Neural progenitor cell (in vitro differentiated cells): ENCODE results near the gene SLC45A3. TPM values are rescaled to one million over a fixed set of nuclear protein-coding genes. Genes with fewer than 3 reads are reported as not detected.

Experiments used
- DNase-seq: peaks from one replicate; pipeline ENCODE4 v3.0.0-alpha.2; 2016; ENCODE audit warnings: low spot score
- H2AFZ ChIP-seq: fragments of 200-600 bp; sonication (generic); replicated peaks from 2 replicates; pipeline ENCODE4 v1.6.1; 2016; ENCODE audit warnings: antibody characterized with exemption
- H3F3A ChIP-seq: fragments of 200-600 bp; sonication (generic); 2 replicates; pipeline ENCODE4 v1.6.1; 2016; ENCODE audit warnings: antibody characterized with exemption, low read depth
- H3K27ac ChIP-seq: fragments of 200-600 bp; sonication (generic); 2 replicates; pipeline ENCODE4 v1.5.1; 2016; ENCODE audit warnings: mild to moderate bottlenecking
- H3K27me3 ChIP-seq: fragments of 200-600 bp; sonication (generic); 2 replicates; pipeline ENCODE4 v1.6.1; 2016; ENCODE audit warnings: mild to moderate bottlenecking, moderate library complexity
- H3K36me3 ChIP-seq: fragments of 200-600 bp; sonication (generic); 2 replicates; pipeline ENCODE4 v1.5.1; 2016
- H3K4me1 ChIP-seq: fragments of 200-600 bp; sonication (generic); 2 replicates; pipeline ENCODE4 v1.6.1; 2016; ENCODE audit warnings: mixed run types
- H3K4me2 ChIP-seq: fragments of 200-600 bp; sonication (generic); 2 replicates; pipeline ENCODE4 v1.6.1; 2016
- H3K4me3 ChIP-seq: fragments of 200-600 bp; sonication (generic); 2 replicates; pipeline ENCODE4 v1.5.1; 2016
- H3K79me2 ChIP-seq: fragments of 200-600 bp; sonication (generic); 2 replicates; pipeline ENCODE4 v1.6.1; 2016; ENCODE audit warnings: low read depth
- H3K9ac ChIP-seq: fragments of 200-600 bp; sonication (generic); 2 replicates; pipeline ENCODE4 v1.6.1; 2016
- H3K9me3 ChIP-seq: fragments of 200-600 bp; sonication (generic); 2 replicates; pipeline ENCODE4 v1.5.1; 2016; ENCODE audit warnings: low read depth
- H4K20me1 ChIP-seq: fragments of 200-600 bp; sonication (generic); 2 replicates; pipeline ENCODE4 v1.6.1; 2016; ENCODE audit warnings: low read depth
- H3K27ac Mint-ChIP-seq: 3 replicates; pipeline ENCODE4 v1.8.0; 2021; ENCODE audit warnings: mixed read lengths
- H3K27me3 Mint-ChIP-seq: 2 replicates; pipeline ENCODE4 v1.8.0; 2022; ENCODE audit warnings: low read depth, mild to moderate bottlenecking, inconsistent platforms, moderate library complexity, mixed read lengths; ENCODE audit not compliant: insufficient read depth
- H3K36me3 Mint-ChIP-seq: 3 replicates; pipeline ENCODE4 v1.8.0; 2021; ENCODE audit warnings: mixed read lengths
- H3K4me1 Mint-ChIP-seq: 3 replicates; pipeline ENCODE4 v1.8.0; 2021; ENCODE audit warnings: mixed read lengths
- H3K4me3 Mint-ChIP-seq: 3 replicates; pipeline ENCODE4 v1.8.0; 2021; ENCODE audit warnings: mild to moderate bottlenecking, moderate library complexity, mixed read lengths
- H3K9me3 Mint-ChIP-seq: 3 replicates; pipeline ENCODE4 v1.8.0; 2020; ENCODE audit warnings: mixed read lengths
- EZH2 ChIP-seq: fragments of 200-600 bp; sonication (generic); IDR thresholded peaks from 2 replicates; pipeline ENCODE4 v1.6.1; 2017; ENCODE audit warnings: antibody characterized with exemption, mild to moderate bottlenecking, moderate library complexity
- EZH2phosphoT487 ChIP-seq: fragments of 200-600 bp; sonication (generic); IDR thresholded peaks from 2 replicates; pipeline ENCODE4 v1.6.1; 2017; ENCODE audit warnings: antibody characterized with exemption
- total RNA-seq: library from RNA; depleted of rRNA; stranded (reverse); fragments of >200 nt; gene quantifications from 2 replicates; pipeline ENCODE4 v1.2.3, GENCODE V29; 2015; ENCODE audit warnings: low replicate concordance
- TF ChIP-seq, protein P1 (sequence below): fragments of 200-600 bp; sonication (generic); IDR thresholded peaks from 2 replicates; pipeline ENCODE4 v1.5.1; 2017; ENCODE audit warnings: antibody characterized with exemption, mild to moderate bottlenecking

The SLC45A3 gene
- total RNA-seq, 1 donor from 2014 or later, result 5.1 TPM

- H4K20me1 ChIP-seq, result peaks cover 45% of the 10 kb centered on the region
- no peak for DNase-seq
- H3K27me3 ChIP-seq, result no peaks in the 10 kb centered on the region
- peaks cover 46% of the 10 kb centered on the region for H3K79me2 ChIP-seq
- Mint-ChIP-seq H3K36me3 (peaks cover 35% of the 10 kb centered on the region), H3K27me3 (no peaks in the 10 kb centered on the region), H3K27ac (no peak overlapping the region), H3K9me3 (no peaks in the 10 kb centered on the region), H3K4me3 (no peak overlapping the region), H3K4me1 (no peaks in the 10 kb centered on the region)
- H3K36me3 ChIP-seq, result peaks cover 45% of the 10 kb centered on the region
- no peaks in the 10 kb centered on the region for H3K9me3 ChIP-seq
- no peak overlapping the region for H3K4me3 ChIP-seq
- peaks cover 9% of the 10 kb centered on the region for H3F3A ChIP-seq
- TF ChIP-seq EZH2, result no peak
- TF ChIP-seq EZH2phosphoT487, result no peak
- no peak overlapping the region for H3K4me2 ChIP-seq
- no peak overlapping the region for H3K9ac ChIP-seq
- H2AFZ ChIP-seq, result no peak overlapping the region
- no peaks in the 10 kb centered on the region for H3K4me1 ChIP-seq
- H3K27ac ChIP-seq, result no peak overlapping the region
Measured at GRCh38 chr1:205615789-205616188, 64.5 kb downstream of the SLC45A3 start.

DNA sequence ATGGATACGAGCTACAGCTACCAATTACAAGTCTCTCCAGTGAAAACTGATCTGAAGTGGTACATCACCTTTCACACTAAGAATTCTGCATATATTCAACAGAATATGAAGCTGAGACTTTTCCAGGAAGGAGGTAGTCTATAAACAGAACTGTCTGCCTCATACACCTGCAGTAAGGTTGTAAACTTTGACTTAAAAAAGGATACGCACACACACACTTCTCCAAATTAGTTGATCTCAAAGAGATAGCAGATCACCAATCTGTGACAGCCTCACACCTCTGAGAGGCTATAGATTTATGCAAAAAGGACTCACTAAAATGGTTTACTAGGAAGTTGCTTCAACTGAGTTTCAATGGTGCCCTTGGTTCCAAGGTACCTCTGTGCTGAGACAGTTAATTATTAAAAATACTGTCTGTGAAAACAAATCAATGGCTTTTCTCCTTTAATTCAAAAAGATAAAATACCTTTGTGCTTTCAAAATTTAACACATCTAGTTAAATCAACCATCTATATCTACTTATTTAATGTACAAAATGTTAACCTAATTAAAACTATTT is 66.4 kb downstream of the SLC45A3 start:
- no peaks in the 10 kb centered on the region for H3K4me1 Mint-ChIP-seq
- no peak for DNase-seq

DNA sequence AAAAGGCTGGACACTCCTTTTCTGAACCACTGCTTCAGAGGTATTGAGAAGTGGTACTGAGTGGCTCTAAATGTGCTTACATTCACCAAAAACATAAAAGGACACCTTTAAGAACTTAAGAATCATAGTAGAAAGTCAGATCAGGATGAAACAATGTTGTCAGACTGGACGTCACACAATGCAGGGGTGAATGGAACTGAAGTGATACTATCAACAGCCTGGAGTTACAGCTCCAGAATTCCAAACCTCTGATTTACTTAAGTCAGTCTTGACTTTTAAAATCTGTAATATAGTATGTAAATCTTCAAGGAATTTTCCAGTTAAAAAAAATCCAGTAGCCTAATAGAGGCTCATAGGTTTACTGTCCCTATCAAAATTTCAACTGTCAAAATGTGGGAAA is 67.8 kb downstream of the SLC45A3 start:
- Histone ChIP-seq H3K4me1 (no peaks in the 10 kb centered on the region), H3K9ac (no peak overlapping the region), H3K27me3 (no peaks in the 10 kb centered on the region), H3K79me2 (peaks cover 54% of the 10 kb centered on the region), H4K20me1 (peaks cover 58% of the 10 kb centered on the region), H3K4me2 (no peak overlapping the region), H3K36me3 (peaks cover 36% of the 10 kb centered on the region), H3F3A (peaks cover 13% of the 10 kb centered on the region), H3K4me3 (no peak overlapping the region), H2AFZ (no peak overlapping the region), H3K9me3 (no peaks in the 10 kb centered on the region), H3K27ac (no peak overlapping the region)
- Mint-ChIP-seq H3K36me3 (peaks cover 33% of the 10 kb centered on the region), H3K9me3 (no peaks in the 10 kb centered on the region), H3K27ac (no peak overlapping the region), H3K4me3 (no peak overlapping the region), H3K4me1 (no peaks in the 10 kb centered on the region), H3K27me3 (no peaks in the 10 kb centered on the region)
- DNase-seq, result no peak
- TF ChIP-seq EZH2 (no peak), EZH2phosphoT487 (no peak)
- TF ChIP-seq, protein P1, sequence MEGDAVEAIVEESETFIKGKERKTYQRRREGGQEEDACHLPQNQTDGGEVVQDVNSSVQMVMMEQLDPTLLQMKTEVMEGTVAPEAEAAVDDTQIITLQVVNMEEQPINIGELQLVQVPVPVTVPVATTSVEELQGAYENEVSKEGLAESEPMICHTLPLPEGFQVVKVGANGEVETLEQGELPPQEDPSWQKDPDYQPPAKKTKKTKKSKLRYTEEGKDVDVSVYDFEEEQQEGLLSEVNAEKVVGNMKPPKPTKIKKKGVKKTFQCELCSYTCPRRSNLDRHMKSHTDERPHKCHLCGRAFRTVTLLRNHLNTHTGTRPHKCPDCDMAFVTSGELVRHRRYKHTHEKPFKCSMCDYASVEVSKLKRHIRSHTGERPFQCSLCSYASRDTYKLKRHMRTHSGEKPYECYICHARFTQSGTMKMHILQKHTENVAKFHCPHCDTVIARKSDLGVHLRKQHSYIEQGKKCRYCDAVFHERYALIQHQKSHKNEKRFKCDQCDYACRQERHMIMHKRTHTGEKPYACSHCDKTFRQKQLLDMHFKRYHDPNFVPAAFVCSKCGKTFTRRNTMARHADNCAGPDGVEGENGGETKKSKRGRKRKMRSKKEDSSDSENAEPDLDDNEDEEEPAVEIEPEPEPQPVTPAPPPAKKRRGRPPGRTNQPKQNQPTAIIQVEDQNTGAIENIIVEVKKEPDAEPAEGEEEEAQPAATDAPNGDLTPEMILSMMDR, result no peak

More for the DNA sequence above, 66.4 kb downstream of the SLC45A3 start:
- TF ChIP-seq EZH2, result no peak
- TF ChIP-seq, protein P1, result no peak
- no peak for TF ChIP-seq EZH2phosphoT487
- H3K4me3 ChIP-seq, result no peak overlapping the region
- peaks cover 12% of the 10 kb centered on the region for H3F3A ChIP-seq
- H3K79me2 ChIP-seq, result peaks cover 47% of the 10 kb centered on the region
- Mint-ChIP-seq H3K36me3 (peaks cover 31% of the 10 kb centered on the region), H3K27ac (no peak overlapping the region), H3K27me3 (no peaks in the 10 kb centered on the region), H3K4me3 (no peak overlapping the region), H3K9me3 (no peaks in the 10 kb centered on the region)
- no peak overlapping the region for H3K4me2 ChIP-seq
- peaks cover 38% of the 10 kb centered on the region for H3K36me3 ChIP-seq
- no peak overlapping the region for H2AFZ ChIP-seq
- peak overlapping the region; percentile 24 for H3K27ac ChIP-seq
- no peaks in the 10 kb centered on the region for H3K9me3 ChIP-seq
- H4K20me1 ChIP-seq, result peaks cover 58% of the 10 kb centered on the region
- no peaks in the 10 kb centered on the region for H3K27me3 ChIP-seq
- no peak overlapping the region for H3K9ac ChIP-seq
- H3K4me1 ChIP-seq, result no peaks in the 10 kb centered on the region

GRCh38 chr1:205612104-205612503 is 68.2 kb downstream of the SLC45A3 start:
- Mint-ChIP-seq H3K27me3 (no peaks in the 10 kb centered on the region), H3K4me1 (no peaks in the 10 kb centered on the region), H3K4me3 (no peak overlapping the region), H3K9me3 (no peaks in the 10 kb centered on the region), H3K36me3 (peaks cover 34% of the 10 kb centered on the region), H3K27ac (no peak overlapping the region)
- Histone ChIP-seq H3K36me3 (peaks cover 33% of the 10 kb centered on the region), H3K4me2 (no peak overlapping the region), H3K27ac (no peak overlapping the region), H3K4me3 (no peak overlapping the region), H3F3A (peaks cover 13% of the 10 kb centered on the region), H3K9me3 (no peaks in the 10 kb centered on the region), H2AFZ (no peak overlapping the region), H3K27me3 (no peaks in the 10 kb centered on the region), H3K9ac (no peak overlapping the region), H3K4me1 (no peaks in the 10 kb centered on the region), H4K20me1 (peaks cover 58% of the 10 kb centered on the region), H3K79me2 (peaks cover 58% of the 10 kb centered on the region)
- TF ChIP-seq EZH2phosphoT487 (no peak), EZH2 (no peak)
- TF ChIP-seq, protein P1, result no peak
- no peak for DNase-seq
